ENCODE results near the gene FGF11.

Gene FGF11

DNA sequence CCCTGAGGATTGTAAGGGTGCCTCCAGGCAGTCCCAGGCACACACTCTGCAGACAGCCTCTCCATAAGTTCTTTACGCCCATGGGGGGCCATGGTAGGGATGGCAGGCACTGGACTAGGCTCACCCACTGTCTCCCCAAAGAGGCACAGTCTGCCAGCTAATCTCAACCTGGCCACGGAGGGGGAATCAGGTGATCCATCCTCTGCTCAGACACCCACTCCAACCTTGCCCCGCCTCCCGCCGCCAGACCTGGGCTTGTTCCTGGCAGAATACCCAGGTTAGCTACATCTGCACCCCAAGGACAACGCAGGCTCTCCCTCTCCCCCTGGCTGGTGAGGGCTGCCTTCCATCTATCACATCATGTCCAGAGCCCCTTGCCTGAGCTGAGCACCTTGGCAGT lies 30.4 kb upstream of the FGF11 start:
- FAIRE-seq = no peak

DNA sequence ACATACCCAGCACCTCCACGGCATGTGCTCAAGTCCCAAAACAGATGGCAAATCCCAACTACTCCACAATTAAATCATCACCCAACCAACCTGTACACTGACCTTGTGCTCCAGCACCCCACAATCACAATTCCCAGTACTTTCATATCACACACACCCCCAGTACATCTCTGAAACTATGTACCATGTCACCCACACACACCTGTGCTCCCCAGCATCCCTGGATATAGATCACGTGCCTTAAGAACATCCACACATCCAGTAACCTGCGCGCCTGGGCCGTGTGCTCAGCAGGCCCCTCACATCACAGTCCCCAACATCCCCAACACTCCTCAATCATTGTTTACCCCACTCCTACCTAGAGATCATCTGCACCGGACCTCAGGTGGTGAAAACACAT lies 29.6 kb upstream of the FGF11 start:
- FAIRE-seq = no peak

DNA sequence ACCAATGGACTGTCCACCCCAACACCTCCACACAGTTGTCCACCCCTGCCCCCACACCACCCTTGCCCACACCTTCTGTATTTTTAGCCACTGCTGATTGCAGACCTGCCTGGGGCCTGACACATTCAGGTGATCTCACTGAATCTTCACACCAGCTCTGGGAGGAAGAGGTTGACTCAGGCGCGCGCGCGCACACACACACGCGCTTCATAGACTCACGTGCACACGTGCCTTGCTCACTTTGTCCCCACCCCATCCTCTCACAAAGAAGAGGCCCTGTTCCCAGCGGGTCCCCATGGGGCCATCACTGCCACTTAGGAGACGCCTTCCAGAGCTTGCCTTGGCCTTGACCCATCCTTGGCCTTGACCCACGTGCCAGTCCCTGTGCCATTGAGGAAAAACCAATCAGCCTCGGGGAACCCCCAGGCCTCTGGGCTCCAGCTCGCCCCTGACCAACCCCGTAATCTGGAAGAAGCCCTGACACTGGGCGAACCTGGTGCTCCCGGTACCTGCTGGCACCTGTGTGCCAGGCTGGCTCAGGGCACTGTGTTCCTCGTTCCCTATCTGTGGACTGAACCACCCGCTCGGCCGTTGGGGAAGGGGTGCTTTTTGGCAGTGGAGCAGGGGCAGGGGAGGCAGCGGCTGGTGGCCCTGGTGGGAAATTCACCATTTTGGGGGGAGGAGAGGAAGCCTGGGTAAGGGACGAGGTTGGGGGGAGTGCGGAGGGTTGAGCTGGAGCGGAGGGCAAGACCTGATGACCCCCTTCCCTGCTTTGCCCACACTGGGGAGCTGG lies 28.5 kb upstream of the FGF11 start:
- no peak for FAIRE-seq

DNA sequence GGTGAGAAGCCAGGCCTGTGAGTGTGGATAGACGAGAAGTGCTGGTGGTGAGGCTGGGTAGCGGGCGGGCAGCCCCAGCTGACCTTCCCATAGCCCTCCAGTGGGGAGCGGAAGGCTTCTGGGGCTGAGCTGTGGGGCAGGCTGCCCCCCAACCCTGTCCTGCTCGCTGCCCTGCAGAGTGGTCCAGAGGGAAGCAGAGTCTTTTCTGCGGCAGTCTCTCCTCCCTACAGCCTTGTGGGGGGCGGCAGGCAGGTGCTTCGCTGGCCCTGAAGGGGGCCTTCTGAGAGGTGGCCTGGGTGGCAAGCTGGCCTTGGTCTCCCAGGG lies 27.9 kb upstream of the FGF11 start:
- no peak for FAIRE-seq

DNA sequence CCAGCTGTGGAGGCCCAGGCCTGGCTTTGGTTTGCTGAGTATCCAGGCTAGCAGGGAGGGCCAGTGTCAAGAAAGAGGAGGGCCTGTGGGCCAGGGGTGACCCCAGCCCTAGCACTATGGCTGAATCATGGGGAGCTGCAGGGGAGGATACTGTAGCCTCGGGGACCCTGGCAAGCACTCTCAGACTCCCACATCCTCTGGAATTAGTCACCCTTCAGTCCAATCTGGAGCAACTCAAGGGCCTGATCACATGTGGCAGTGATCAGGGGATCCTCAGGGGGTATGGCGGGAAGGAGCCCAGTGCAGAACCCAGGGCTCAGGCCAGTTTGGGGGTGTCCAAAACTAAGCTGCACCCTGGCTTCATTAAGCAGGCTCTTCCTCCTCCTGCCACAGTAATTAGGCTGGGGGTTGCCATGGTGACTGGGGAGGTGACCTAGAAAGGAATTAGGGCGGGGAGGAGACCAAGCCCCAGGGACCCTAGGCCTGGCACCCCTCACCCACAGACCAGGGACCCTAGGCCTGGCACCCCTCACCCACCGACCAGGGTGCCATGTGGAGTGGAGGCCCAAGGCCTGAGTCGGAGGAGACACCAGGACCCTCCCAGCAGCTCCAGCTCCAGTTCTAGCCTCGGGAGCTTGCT lies 25.8 kb upstream of the FGF11 start:
- no peak for FAIRE-seq

DNA sequence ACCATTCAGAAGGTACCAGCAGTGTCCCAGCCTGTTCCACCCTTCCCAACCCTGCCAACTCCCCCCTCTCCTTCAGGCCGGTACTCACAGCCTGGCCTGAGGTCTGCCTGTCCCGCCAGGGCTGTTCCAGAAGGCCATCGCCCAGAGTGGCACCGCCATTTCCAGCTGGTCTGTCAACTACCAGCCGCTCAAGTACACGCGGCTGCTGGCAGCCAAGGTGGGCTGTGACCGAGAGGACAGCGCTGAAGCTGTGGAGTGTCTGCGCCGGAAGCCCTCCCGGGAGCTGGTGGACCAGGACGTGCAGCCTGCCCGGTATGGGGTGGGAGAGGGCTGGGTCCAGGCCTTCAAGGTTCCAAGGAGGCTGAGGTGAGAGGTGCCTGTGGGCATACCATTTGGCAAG lies 24.5 kb upstream of the FGF11 start:
- FAIRE-seq = no peak

DNA sequence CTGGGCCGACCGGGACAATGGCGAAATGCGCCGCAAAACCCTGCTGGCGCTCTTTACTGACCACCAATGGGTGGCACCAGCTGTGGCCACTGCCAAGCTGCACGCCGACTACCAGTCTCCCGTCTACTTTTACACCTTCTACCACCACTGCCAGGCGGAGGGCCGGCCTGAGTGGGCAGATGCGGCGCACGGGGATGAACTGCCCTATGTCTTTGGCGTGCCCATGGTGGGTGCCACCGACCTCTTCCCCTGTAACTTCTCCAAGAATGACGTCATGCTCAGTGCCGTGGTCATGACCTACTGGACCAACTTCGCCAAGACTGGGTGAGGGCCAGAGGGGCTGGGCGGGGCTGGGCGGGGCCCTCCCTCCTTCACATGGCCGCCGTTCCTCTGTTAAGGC lies 23.5 kb upstream of the FGF11 start:
- FAIRE-seq = no peak

DNA sequence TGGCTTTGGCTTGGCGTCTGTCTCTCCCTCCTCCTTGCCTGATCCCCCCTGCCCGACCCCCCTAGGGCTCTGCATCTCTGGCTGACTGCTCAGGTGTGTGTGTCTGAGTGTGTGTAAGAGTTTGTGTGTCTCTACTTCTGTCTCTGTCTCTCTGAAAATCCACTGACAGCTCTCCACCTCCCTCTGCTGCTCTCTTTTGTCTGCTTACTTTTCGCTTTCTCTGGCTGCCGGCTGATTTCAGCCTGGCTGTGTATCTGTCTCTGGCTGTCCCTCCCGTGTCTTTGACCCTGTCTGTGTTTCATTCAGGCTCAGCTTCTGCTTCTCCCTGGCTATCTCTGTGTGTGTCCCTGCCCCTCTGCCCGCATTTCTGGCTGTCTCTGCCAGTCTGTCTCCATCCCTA lies 23.0 kb upstream of the FGF11 start:
- no peak for FAIRE-seq

DNA sequence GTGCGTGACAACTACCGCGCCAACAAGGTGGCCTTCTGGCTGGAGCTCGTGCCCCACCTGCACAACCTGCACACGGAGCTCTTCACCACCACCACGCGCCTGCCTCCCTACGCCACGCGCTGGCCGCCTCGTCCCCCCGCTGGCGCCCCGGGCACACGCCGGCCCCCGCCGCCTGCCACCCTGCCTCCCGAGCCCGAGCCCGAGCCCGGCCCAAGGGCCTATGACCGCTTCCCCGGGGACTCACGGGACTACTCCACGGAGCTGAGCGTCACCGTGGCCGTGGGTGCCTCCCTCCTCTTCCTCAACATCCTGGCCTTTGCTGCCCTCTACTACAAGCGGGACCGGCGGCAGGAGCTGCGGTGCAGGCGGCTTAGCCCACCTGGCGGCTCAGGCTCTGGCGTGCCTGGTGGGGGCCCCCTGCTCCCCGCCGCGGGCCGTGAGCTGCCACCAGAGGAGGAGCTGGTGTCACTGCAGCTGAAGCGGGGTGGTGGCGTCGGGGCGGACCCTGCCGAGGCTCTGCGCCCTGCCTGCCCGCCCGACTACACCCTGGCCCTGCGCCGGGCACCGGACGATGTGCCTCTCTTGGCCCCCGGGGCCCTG lies 22.2 kb upstream of the FGF11 start:
- no peak for FAIRE-seq

DNA sequence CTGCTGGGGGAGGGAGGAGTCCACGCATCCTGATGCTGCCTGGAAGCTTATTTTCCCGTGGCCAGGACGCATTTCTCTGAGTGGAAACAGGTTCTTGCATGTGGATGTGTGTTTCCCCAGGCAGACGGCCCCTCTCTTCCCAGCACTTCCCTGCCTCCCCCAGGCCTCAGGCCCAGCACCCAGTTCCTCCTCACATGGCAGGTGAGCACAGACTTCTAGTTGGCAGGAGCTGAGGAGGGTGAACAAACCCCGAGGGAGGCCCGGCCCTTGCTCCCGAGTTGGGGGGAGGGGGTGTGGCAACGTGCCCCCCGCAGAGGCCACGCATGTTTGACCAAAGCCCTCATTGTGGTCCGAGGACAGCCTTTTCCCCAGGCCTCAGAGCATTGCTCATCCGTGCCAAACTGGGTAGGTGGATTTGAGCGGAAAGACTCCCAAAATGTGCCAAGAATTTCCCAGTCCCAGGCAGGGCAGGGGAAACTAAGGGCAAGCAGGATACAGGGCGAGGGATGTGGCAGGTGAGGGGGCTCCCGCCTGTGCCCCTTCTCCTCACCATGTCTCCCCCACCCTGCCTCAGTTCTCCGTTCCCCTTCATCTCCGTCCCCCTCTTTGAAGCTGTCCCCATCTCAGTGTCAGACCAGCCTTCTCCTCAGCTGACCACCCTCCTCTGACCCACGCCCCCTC lies 20.7 kb upstream of the FGF11 start:
- FAIRE-seq = no peak

DNA sequence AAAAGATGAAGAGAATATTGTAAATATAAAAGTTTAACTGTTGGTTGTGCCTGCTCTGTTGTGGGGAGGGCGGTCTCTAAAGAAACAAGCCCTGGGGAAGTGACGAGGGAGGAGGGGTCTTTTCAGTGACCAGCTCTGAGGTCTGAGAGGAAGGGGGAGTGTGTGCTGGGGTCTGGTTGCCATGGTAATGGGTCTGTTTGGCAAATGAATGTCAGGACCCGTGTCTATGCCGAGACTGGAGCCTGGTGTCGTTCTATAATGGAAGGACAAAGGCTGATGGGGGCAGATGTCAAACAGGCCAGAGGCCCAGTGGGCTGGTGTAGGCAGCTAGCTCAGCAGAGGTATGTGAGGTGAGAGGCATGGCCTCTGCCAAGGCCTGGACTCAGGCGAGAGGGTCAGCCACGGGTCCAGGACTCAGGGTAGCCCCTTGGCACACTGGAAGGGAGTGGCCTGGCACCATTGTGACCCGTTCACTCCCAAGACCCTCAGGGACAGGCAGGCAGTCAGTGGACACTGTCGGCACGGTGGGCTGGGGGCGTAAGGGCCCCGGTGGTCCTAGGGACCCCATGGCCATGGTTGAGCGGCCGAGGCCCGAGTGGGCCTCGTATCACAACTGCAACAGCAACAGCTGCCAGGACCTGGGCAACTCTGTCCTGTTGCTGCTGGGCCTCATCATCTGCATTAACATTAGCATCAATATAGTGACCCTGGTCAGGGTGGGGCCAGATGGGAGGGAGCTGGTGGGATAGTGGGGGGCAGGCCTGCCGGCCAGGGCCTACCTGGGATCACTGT lies 19.3 kb upstream of the FGF11 start, which contains the start of gene SPEM1:
Gene SPEM1, plus strand, starts transcription at position 506 of the 792 bp plus-strand sequence. Its CDS starts 61 bp downstream, at position 567.
- no peak for FAIRE-seq

DNA sequence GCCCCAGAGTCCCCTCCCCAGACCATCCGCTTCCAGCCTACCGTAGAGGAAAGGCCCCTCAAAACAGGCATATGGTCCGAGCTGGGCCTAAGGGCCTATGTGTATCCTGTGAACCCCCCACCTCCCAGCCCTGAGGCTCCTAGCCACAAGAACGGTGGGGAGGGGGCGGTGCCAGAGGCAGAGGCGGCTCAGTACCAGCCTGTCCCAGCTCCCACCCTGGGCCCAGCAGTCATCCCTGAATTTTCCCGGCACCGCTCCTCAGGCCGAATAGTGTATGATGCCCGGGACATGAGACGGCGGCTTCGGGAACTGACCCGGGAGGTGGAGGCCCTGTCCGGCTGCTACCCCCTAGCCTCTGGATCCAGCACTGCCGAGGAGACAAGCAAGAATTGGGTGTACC lies 18.1 kb upstream of the FGF11 start:
- no peak for FAIRE-seq

DNA sequence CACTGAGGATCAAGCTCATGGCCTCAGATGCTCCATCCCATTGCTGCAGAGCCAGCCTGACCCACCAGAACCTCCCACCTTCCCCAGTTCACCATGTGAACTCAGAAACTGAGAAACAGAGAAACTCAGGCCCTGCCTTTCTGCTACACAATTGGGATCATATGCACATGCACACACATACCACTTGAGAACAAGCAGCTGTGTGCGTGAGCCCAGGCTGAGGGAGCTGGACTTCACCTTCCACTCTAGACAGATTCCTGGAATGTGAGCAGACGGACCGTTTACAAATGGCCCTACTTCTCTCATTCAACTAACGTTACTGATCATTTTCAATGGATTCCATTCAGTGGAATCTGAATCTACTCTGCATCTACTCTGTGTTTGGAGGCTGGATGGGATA lies 15.6 kb upstream of the FGF11 start:
- no peak for FAIRE-seq

DNA sequence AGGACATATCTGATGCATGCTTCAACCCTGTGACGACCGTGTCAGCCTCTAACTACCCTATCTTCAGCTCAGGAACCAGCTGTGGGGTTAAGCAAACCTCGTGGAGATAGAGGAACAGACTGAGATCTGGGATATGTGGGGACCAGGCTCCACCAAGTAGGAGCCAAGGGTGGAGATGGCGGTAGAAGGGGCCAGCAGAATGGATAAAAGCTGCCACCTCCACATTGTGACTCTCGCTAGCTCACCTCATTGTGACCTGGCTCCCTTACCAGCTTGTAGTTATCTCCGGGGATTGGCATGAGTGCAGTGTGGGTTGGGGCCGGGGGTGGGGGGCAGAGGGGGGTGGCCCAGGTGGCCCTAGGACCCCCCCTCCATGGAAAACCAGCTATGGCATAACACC lies 14.0 kb upstream of the FGF11 start, which contains the start of gene SPEM2:
Gene SPEM2, plus strand, starts transcription at position 301 of the 400 bp plus-strand sequence. Its CDS starts 73 bp downstream, at position 374.
- FAIRE-seq = no peak

DNA sequence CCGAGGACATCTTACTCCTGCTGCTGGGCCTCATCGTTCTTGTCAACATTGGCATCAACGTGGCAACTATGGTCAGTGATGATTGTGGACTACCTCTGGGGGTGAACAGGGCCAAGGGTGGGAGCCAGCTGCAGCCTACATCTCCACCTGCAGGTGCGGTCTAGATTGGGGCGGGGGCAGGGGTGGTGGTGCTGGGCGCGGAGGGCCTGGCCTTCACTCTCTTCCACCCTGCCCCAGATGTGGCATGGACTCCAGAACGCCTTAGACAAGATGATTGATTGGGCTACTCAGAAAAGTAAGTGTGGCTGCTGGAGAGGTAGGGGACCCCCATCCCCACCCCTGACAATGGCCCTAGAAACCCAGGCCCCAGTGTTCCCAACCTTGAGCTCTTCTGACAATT lies 13.6 kb upstream of the FGF11 start:
- no peak for FAIRE-seq

DNA sequence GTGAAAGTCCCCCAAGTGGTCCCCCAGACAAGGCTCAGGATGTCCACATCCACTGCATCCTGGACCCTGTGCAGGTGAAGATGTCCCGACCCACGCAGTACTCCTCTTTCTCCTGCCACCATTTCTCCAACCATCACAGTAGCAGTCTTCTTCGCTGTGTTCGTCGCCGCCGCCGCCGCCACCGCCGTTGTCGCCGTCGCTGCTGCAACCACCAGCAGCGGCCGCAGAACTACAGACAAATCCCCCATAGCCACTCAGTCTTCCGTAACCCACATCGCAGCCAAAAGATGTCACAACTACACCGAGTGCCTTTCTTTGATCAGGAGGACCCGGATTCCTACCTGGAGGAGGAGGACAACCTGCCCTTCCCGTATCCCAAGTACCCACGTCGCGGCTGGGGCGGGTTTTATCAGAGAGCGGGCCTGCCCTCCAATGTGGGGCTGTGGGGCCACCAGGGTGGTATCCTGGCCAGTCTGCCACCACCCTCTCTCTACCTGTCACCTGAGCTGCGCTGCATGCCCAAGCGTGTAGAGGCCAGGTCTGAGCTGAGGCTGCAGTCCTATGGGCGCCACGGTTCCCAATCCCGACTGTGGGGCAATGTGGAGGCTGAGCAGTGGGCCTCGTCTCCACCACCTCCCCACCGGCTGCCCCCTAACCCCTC lies 13.0 kb upstream of the FGF11 start:
- FAIRE-seq = no peak

DNA sequence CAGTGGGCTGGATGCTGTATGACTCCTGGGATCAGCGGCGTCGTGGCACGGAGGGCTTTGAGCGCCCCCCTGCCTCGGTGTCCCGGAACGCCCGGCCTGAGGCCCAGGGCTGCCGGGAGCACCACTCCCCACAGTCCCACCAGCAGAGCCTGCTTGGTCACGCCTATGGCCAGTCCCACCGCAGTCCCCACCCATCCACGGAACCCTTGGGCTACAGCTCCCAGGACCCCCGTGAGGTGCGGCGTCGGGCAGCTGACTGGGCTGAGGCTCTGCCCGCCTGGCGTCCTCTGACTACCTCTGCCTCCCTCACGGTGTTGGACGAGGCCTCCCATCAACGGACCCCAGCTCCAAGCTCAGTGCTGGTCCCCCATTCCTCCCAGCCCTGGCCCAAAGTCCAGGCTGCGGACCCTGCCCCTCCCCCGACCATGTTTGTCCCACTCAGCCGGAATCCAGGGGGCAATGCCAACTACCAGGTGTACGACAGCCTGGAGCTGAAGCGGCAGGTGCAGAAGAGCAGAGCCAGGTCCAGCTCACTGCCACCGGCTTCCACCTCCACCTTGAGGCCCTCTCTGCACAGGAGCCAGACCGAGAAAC lies 12.3 kb upstream of the FGF11 start:
- FAIRE-seq = no peak

DNA sequence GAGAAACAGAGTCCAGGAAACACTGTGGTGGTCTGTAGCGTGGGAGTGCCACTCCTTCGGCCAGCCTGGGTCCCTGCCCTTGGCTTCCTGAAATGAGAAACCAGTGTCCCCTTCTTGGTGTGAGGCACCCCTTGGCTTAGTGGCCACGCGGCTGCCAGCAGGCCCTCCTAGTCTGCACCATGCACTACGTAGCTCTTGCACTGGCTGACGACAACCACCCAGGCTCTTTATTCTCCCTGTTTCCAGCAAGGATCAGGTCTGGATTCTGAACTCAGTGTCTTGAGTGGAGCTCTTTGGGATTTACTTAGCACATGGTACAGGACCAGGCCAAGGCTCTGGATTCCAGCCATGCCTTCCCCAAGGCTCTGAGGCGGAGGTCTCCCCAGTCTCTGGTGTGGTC lies 11.8 kb upstream of the FGF11 start:
- FAIRE-seq = no peak

DNA sequence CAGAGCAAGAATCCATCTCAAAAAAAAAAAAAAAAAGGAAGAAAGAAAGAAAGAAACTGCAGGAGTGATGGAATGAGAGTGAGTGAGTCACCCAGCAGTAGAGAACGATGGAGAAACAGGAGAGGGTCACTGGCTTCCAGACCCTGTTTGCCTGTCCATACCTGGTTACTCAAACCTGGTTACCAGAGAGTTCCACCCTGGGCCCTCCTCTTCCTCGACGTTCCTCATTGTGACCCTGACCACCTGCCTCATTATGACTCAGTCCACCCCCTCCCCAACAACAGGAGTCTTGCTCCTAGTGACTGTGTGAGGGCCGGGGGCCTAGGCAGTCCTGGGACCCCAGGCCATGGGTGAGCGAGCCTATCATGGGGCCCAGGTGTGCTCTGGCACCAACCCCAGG lies 10.8 kb upstream of the FGF11 start, which contains the start of gene SPEM3:
Gene SPEM3, plus strand, starts transcription at position 301 of the 400 bp plus-strand sequence. Its CDS starts 46 bp downstream, at position 347.
- FAIRE-seq = no peak

DNA sequence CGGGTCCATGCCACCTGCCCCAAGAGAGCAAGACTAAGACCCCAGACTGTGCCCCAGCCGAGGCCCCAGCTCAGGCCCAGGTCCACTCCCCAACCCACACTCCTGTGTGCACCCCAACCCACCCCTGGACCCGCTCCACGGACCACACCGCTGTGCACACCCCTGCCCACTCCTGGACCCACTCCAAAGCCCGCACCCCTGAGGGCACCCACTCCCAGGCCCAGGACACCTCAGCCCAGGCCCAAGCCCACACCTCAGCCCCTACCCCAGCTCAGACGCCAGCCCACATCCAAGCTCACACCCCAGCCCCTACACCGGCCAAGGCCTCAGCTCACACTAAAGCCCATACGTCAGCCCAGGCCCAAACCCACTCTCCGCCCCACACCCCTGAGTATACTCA lies 9.6 kb upstream of the FGF11 start:
- no peak for FAIRE-seq

DNA sequence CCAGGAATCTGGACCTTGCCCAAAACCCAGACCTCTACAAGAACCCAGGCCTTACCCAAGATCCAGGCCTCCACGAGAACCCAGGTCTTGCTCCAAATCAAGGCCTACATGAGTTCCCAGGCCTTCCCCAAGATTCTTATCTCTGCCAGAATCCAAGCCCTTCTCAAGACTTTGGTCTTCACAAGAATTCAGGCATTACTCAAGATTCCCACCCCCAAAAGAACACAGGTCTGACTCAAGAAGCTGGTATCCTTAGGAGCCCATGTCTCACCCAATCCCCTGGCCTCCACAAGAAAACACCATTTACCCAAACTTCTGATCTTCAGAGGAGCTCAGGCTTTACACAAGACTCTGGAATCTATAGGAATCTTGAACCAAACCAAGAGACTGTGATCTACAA lies 8.1 kb upstream of the FGF11 start:
- FAIRE-seq = no peak

DNA sequence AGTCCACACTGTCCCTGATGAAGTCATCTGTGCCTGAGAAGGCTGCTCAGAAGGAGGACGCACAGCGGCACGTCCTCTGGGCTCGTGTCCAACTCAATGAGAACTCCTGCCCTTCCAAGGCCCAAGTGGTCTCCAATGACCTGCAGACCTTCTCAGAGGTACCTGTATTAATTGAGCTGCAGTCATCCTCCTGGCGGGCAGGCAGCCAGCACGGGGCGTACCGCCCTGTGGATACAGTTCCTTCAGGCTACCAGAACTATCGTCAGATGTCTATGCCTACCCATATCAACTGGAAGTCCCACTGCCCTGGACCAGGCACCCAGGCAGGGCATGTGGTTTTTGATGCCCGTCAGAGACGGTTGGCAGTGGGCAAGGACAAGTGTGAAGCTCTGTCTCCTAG lies 7.0 kb upstream of the FGF11 start:
- FAIRE-seq = no peak

Data from G401.6 (cell line).